OCI-M1 (cell line): ENCODE data around the gene ID2.
A peak's percentile ranks its signal among the peaks of the same experiment; 100 is the strongest.

Experiments
- DNase-seq: peaks from one replicate; lab custom pipeline; 2025; lab: John Stamatoyannopoulos, UW

ID2 gene

DNA sequence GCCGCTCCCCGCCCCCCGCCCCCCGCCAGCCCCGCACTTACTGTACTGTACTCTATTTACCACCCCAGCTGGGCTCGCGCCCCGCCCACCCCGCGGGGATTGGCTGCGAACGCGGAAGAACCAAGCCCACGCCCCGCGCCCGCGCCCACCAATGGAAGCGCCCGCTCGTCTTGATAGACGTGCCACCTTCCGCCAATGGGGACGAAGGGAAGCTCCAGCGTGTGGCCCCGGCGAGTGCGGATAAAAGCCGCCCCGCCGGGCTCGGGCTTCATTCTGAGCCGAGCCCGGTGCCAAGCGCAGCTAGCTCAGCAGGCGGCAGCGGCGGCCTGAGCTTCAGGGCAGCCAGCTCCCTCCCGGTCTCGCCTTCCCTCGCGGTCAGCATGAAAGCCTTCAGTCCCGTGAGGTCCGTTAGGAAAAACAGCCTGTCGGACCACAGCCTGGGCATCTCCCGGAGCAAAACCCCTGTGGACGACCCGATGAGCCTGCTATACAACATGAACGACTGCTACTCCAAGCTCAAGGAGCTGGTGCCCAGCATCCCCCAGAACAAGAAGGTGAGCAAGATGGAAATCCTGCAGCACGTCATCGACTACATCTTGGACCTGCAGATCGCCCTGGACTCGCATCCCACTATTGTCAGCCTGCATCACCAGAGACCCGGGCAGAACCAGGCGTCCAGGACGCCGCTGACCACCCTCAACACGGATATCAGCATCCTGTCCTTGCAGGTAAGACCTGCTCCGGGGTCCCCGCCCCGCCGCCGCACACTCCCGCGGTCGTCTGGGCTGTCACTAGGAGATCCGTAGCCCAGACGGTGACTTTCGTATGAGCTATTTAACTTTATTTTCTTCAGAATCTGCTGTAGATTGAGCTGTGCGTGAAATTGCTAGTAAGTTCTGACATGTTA, at the start of gene ID2:
Gene ID2 (plus strand): TSS at position 271 of the 907 bp plus-strand sequence. CDS start 110 bp downstream, at position 381.
- peak; percentile 98 for DNase-seq

GRCh38 chr2:8632755-8633154, 49.1 kb upstream of the ID2 start:
- no peak for DNase-seq

DNA sequence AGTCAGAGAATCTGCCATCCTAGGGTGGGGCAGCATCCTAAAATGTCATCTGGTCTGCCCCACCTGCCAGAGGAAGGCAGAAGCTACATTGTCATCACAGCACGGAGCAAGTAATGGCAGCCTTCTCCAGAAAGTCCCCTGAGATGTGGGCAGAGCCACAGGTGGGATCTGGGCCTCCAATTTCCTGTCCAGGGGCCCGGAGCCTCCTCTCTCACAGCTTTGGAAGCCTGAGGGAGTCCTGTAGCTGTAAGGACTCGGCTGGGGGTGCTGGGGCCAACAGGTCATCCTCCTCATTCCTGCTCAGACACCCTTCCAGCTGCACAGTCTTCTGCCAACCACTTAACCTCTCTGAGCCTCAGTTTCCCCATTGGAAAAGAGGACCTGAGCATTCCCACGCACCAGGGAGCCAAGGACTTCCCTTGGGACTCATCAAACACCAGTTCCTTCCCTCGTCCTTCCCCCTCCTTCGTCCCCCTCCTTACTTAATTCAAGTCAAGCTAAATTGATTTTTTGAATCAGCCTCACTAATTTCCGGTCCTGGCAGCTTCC, 48.6 kb upstream of the ID2 start:
- DNase-seq, result no peak

DNA sequence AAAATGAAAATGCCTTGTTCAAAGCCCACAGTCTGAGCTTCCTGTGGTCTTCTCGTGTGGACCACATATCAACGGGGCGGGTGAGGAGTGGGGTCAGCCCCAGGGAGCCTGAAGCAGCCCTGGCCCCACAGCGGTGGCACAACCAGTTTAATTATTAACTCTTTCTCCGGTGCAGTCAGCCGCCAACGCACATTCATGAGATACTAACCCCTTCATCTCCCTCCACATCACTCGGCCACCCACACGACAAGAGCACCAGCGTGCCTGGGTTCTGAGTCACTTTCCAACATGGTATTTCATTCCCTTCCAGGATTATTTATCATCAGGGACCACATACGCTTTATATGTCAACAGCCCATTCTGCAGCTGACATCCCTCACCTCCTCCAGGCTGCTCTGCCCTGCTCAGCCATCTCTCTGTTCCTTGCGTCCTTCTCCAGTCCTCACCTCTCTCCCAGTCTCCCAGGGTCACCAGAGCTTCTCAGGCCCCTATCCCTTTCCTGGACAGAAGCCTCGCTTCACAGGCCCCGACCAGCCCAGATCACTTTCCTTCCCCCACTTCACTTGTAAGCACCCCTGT, 48.0 kb upstream of the ID2 start:
- no peak for DNase-seq

- no peak for DNase-seq
Measured at GRCh38 chr2:8634466-8635172, 47.2 kb upstream of the ID2 start.

DNA sequence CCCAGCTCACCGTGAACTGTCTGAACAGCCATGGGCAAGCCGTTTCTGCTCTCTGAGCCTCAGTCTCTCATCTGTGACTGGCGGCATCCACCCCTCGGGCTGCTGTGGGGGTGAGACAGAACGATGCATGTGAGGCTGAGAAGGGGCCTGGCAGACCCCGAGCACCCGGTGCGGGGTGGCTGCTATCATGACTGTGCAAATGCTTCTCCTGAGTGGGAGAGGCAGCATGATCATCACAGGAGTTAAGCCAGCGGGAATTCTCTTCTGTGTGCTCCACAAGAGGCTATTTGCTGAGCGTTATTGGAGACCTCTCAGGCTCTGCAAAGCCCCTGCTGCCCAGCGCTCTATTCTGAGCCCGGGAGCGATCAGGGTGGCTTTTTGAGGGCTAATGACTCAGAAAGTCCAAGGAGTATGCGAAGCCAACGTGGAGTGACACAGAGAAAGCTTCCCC, 45.8 kb upstream of the ID2 start:
- no peak for DNase-seq

- no peak for DNase-seq
Measured at GRCh38 chr2:8636721-8637636, 44.9 kb upstream of the ID2 start.

DNA sequence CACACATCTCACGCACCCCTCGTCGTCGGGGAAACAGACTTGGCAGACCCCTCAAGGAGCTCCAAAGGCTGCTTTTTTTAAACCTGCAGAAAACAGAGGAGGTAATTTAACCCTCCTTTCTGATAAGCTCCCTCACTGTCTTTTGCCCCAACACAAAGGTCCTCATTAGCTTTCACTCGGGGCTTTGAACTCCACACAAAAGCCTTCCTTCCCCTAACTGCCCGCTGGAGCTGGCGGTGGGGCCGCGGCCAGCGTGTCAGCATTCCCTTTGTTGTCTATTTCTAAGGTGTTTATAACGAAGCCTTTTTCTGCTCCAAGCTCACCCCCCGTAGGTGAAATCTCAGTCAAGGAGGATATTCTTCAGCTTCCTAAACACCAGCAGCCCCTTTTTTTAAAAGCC, 43.5 kb upstream of the ID2 start:
- DNase-seq, result no peak

DNA sequence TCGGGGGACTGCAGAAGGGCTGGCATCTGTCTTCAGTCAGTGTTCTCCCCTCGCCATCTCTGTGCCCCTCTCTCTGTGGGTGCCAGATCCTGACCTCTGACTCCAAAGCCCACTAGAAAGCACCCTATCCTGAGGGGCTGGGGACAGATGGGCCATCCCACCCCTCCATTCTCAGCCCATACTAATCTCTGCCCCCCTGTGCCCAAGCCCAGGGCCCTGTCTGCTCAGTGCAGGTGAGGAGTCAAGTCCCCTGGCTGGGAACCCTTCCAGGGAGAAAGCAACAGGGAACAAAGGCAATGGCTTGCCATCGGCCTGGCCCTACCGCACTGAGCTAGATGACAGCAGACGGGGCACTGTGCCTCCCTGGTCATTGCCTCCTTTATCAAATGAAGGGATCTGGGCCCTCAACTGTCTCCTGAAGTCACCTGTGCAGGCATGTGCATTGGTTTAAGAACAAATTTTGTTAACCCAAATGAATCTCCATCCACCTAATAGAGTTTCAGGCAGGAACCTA, 42.7 kb upstream of the ID2 start:
- DNase-seq, result no peak

DNA sequence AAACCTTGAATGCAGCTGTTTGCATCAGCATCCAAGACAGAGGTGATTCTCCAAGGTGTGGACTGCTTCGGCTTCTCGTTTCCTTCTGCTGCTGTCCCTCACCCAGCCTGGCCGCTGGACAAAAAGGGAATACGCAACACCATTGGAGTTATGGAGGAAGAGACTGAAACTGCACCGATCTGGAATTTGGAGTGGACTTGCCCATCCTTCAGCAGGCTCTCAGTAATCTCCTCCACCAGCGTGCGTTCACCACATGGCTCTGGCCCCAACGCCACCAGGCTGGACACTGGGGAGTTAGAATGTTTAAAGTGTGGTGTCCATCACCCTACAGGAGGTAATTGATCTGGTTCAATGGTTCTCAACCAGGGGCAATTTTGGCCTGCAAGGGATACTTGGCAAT, 41.4 kb upstream of the ID2 start:
- no peak for DNase-seq

- DNase-seq, result no peak
Measured at GRCh38 chr2:8641301-8641965, 40.4 kb upstream of the ID2 start.

DNA sequence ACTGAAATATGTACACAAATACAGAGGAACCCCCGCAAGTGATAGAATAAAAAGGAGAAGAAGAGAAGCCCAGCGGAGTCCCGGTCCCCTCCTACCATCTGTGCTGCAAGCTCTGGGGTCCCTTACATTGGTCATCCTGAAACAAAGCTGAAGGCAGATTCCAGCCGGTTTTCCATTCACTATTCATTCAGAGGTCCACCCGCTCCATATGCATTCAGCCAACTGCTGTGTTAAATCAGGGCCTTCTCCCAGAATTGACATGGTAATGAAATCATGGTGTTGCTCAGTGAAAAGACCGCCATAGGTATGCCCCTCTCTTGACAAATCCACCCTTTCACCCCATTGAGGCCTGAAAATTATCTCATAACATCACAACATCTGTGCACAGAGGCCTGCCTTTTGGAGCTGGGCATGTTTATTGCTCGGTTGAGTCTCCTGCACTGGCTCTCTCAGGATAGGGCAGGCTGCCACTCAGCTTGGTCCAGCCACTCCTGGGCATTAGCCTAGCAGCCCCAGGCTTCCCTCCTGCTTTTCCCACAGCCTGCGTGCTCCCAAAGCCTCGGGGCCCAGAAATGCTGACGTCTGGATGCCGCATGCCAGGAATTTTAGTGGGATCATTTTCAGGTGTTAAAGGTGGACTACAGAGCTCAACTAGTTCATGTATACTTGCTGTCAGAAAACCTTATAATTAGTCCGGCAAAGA, 39.3 kb upstream of the ID2 start:
- DNase-seq, result no peak

GRCh38 chr2:8643250-8643995, 38.4 kb upstream of the ID2 start:
- DNase-seq, result no peak

GRCh38 chr2:8643996-8644356, 37.9 kb upstream of the ID2 start:
- no peak for DNase-seq

DNA sequence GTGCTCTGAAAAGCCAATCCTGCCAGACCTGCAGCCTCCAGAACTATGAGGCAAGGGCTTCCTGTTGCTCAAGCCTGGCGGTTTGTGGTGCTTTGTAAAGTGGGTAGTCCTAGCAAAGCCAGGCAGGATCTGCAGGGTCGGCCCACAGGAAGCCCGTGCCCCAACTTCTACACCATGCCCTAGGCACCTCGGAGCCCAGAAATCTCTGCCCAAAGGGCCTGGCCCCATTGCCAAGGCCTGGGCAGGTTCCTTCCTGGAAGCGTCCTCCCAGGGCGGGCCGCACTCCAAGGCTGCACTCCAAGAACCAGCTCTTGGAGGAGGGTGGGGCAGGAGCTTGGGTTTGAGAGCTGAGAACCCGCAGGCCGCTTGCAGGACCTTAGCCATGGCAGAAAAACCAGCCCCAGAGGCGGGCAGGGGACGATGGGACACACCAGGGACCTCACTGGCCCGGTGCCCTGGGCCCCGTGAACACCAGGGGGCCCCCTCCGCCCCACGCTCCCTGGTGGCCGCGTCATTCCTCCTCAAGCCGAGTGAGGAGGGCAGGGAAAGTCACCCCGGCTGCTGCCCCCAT, 37.2 kb upstream of the ID2 start:
- no peak for DNase-seq

DNA sequence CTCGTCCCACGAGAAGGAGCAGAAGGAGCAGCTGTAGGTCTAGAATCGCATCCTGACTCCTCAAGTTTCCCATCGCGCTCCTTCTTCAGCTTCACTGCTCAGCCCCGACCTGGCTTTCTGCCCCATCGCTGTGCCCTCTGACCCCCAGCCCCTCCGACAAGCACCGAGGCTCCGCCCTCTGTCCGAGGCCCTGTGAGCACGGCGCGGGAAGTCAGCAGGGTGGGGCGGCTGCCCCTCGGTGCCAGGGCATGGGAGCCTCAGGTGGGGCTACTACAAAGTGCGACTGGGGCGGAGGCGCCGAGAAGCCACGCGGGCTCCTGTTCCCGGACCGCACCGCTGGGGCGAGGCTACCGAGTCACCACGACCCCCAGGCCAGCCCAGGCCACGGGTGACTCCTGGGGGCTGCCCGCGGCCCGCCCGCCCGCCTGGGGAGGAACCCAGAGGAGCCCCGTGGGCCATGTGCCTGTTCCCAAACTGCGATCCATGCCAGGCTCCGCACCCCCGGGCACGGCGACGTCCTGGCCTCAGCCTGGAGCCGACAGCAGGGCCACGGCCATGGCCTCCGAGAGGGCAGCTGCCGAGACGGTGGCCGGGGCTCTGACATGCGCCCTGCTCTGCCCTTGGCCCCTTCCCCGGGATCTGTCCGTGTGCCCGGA, 36.6 kb upstream of the ID2 start:
- no peak for DNase-seq

DNA sequence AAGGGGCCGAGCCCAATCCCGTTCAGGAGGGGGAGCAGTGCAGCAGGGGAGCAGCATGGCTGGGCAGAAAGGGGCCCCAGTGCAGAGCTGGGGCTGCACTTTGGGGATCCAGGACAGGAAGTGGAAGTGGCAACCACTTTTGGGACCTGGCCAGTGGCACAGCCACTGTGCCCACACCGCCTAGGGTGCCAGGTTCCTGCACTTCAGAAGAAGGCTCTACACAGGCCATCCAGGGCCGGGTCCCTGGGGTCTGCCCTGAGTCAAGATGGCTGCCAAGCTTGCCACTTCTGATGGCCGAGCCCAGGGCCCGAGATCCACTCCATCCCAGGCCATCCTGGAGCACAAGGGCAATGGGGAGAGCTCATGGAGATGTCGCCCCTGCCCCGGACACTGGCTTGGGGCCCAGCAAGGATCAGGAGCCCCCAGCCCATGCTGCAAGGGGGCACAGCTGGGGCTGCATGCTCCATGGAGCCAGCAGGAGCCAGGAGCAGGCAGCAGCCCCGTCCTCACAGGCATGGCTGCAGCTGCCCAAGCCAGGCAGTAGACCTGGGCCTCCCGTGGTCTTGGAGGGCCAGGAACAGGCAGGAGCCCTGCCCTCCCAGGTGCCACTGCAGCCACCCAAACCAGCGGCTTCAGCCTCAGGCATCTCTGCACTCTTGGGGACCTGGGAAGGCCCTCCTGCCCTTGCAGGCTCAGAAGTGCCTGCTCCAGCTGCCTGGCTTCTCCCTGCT, 35.0 kb upstream of the ID2 start:
- no peak for DNase-seq

- no peak for DNase-seq
Measured at GRCh38 chr2:8647462-8647857, 34.4 kb upstream of the ID2 start.
